ENCODE data around the gene FOXC1.

The FOXC1 gene

GRCh38 chr6:1622851-1623768, 13.4 kb downstream of the FOXC1 start:
- no peak for DNase-seq

GRCh38 chr6:1623769-1624057, 14.0 kb downstream of the FOXC1 start:
- DNase-seq = no peak

GRCh38 chr6:1624058-1624850, 14.5 kb downstream of the FOXC1 start:
- no peak for DNase-seq

- no peak for DNase-seq
These were observed 15.4 kb downstream of the FOXC1 start for GRCh38 chr6:1624851-1625781.

GRCh38 chr6:1625794-1626435, 16.2 kb downstream of the FOXC1 start:
- DNase-seq = no peak

- DNase-seq = no peak
These were observed 16.8 kb downstream of the FOXC1 start for GRCh38 chr6:1626481-1626880.

GRCh38 chr6:1627827-1628560, 18.3 kb downstream of the FOXC1 start:
- DNase-seq = no peak

GRCh38 chr6:1629316-1629715, 19.6 kb downstream of the FOXC1 start:
- DNase-seq = no peak

GRCh38 chr6:1630212-1630770, 20.6 kb downstream of the FOXC1 start:
- DNase-seq = no peak

- DNase-seq = no peak
These were observed 21.1 kb downstream of the FOXC1 start for GRCh38 chr6:1630771-1631217.

- DNase-seq = no peak
These were observed 21.5 kb downstream of the FOXC1 start for GRCh38 chr6:1631251-1631650.

GRCh38 chr6:1633366-1634021, 23.8 kb downstream of the FOXC1 start:
- no peak for DNase-seq

GRCh38 chr6:1634081-1634480, 24.4 kb downstream of the FOXC1 start:
- DNase-seq = no peak

GRCh38 chr6:1635305-1636010, 25.7 kb downstream of the FOXC1 start:
- DNase-seq = no peak

GRCh38 chr6:1636272-1636825, 26.6 kb downstream of the FOXC1 start:
- no peak for DNase-seq

- no peak for DNase-seq
These were observed 27.5 kb downstream of the FOXC1 start for GRCh38 chr6:1636971-1637871.

- no peak for DNase-seq
These were observed 29.7 kb downstream of the FOXC1 start for GRCh38 chr6:1639430-1639829.
